GM21423 (cell line): ENCODE data around the gene DYNLL2.
"Not testable (repeated sequence)": the region's sequence is repeated elsewhere in the genome, so short reads cannot be mapped to it uniquely, and the experiment has no call there.

Experiments used
- ATAC-seq: cut with Tn5 transposase; IDR thresholded peaks from one replicate; pipeline ENCODE4 v1.9.1; 2021; ENCODE audit warnings: mild to moderate bottlenecking, moderate library complexity; ENCODE audit not compliant: unreplicated experiment

The DYNLL2 gene

GRCh38 chr17:58082870-58083490, at the start of gene DYNLL2:
DYNLL2 (plus strand) TSS chr17:58083419; CDS start chr17:58087091, 3,672 bp downstream.
- ATAC-seq, result peak; percentile 61

GRCh38 chr17:58039975-58040374, 43.2 kb upstream of the DYNLL2 start:
- no peak for ATAC-seq

- ATAC-seq, result no peak
These were observed 42.8 kb upstream of the DYNLL2 start for GRCh38 chr17:58040386-58040785.

- no peak for ATAC-seq
These were observed 42.1 kb upstream of the DYNLL2 start for GRCh38 chr17:58041161-58041560.

- ATAC-seq, result no peak
These were observed 39.7 kb upstream of the DYNLL2 start for GRCh38 chr17:58043221-58044181.

GRCh38 chr17:58044256-58044655, 39.0 kb upstream of the DYNLL2 start:
- not testable (repeated sequence) for ATAC-seq

- no peak for ATAC-seq
These were observed 36.8 kb upstream of the DYNLL2 start for GRCh38 chr17:58046239-58047094.

- ATAC-seq, result no peak
These were observed 35.7 kb upstream of the DYNLL2 start for GRCh38 chr17:58047376-58048150.

- no peak for ATAC-seq
These were observed 33.7 kb upstream of the DYNLL2 start for GRCh38 chr17:58049533-58049932.

GRCh38 chr17:58050966-58051365, 32.3 kb upstream of the DYNLL2 start:
- ATAC-seq, result no peak

- ATAC-seq, result no peak
These were observed 31.8 kb upstream of the DYNLL2 start for GRCh38 chr17:58051468-58051867.

- no peak for ATAC-seq
These were observed 30.8 kb upstream of the DYNLL2 start for GRCh38 chr17:58052407-58052806.

GRCh38 chr17:58052945-58053715, 30.1 kb upstream of the DYNLL2 start:
- ATAC-seq, result no peak

- no peak for ATAC-seq
These were observed 28.6 kb upstream of the DYNLL2 start for GRCh38 chr17:58054641-58055040.

- no peak for ATAC-seq
These were observed 26.7 kb upstream of the DYNLL2 start for GRCh38 chr17:58056476-58056875.

- ATAC-seq, result no peak
These were observed 24.1 kb upstream of the DYNLL2 start for GRCh38 chr17:58059141-58059540.

- no peak for ATAC-seq
These were observed 22.5 kb upstream of the DYNLL2 start for GRCh38 chr17:58060596-58061191.

- ATAC-seq, result no peak
These were observed 21.5 kb upstream of the DYNLL2 start for GRCh38 chr17:58061672-58062071.

GRCh38 chr17:58065238-58065637, 18.0 kb upstream of the DYNLL2 start:
- no peak for ATAC-seq
